Panc1 (cell line): Measurements from ENCODE around the gene MAP3K3.

ENCODE experiments used
- POLR2AphosphoS5 ChIP-seq: IDR thresholded peaks from 2 replicates; pipeline ENCODE4 v1.6.1; 2012; ENCODE audit warnings: mild to moderate bottlenecking, low read depth, low read length, moderate library complexity
- SIN3A ChIP-seq: IDR thresholded peaks from 2 replicates; pipeline ENCODE4 v1.6.1; 2012; ENCODE audit warnings: low read depth, mild to moderate bottlenecking, low read length, moderate library complexity, borderline replicate concordance; ENCODE audit not compliant: insufficient read depth
- TCF7L2 ChIP-seq: IDR thresholded peaks from 2 replicates; pipeline ENCODE4 v1.6.1; 2011; ENCODE audit warnings: mild to moderate bottlenecking, low read depth, low read length, inconsistent platforms
- TF ChIP-seq, protein P1 (sequence below): fragments of 450-650 bp; IDR thresholded peaks from 2 replicates; pipeline ENCODE4 v1.5.1; 2017; ENCODE audit warnings: mild to moderate bottlenecking
- TF ChIP-seq, protein P2 (sequence below), 2 experiments: IDR thresholded peaks; 2 replicates each; pipeline ENCODE4 v1.6.1; 2011 to 2012; ENCODE audit warnings: low read depth in 2 of 2, control low read depth in 1 of 2, low read length in 1 of 2, mild to moderate bottlenecking in 1 of 2, moderate library complexity in 1 of 2; ENCODE audit not compliant: insufficient read depth in 1 of 2

DNA sequence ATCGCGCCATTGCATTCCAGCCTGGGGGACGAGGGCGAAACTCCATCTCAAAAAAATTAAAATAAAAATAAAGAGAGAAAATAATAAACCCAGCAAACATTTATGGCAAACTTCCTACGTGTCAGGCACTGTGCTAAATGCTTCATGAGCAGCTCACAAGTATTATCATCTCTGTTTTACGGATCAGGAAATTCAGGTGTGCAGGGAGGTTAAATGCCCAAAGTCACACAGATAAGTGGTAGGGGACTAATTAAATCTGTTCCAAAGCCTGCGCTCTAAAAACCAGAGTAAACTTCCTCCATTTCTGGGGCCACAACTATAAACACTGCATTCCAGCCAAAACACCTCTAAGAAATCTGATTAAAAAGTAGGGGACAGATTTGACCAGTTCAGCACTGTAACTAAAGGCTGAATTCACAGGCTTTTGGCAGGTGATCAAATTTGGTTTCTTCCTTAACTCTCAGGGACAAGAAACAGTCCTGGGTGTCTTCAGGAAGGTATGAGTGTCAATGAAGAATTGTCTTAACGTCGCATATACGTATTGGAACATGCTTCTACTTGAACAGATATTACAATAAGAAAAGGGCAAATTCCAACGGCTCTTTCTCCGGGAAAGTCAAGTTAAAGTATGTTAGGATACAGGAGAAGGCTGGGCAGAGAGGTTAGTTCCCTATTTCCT, 118.4 kb downstream of the MAP3K3 start:
- TF ChIP-seq SIN3A, result no peak
- TF ChIP-seq, protein P1, sequence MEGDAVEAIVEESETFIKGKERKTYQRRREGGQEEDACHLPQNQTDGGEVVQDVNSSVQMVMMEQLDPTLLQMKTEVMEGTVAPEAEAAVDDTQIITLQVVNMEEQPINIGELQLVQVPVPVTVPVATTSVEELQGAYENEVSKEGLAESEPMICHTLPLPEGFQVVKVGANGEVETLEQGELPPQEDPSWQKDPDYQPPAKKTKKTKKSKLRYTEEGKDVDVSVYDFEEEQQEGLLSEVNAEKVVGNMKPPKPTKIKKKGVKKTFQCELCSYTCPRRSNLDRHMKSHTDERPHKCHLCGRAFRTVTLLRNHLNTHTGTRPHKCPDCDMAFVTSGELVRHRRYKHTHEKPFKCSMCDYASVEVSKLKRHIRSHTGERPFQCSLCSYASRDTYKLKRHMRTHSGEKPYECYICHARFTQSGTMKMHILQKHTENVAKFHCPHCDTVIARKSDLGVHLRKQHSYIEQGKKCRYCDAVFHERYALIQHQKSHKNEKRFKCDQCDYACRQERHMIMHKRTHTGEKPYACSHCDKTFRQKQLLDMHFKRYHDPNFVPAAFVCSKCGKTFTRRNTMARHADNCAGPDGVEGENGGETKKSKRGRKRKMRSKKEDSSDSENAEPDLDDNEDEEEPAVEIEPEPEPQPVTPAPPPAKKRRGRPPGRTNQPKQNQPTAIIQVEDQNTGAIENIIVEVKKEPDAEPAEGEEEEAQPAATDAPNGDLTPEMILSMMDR, result no peak
- no peak for TF ChIP-seq POLR2AphosphoS5
- TF ChIP-seq TCF7L2, result no peak
- TF ChIP-seq, protein P2, sequence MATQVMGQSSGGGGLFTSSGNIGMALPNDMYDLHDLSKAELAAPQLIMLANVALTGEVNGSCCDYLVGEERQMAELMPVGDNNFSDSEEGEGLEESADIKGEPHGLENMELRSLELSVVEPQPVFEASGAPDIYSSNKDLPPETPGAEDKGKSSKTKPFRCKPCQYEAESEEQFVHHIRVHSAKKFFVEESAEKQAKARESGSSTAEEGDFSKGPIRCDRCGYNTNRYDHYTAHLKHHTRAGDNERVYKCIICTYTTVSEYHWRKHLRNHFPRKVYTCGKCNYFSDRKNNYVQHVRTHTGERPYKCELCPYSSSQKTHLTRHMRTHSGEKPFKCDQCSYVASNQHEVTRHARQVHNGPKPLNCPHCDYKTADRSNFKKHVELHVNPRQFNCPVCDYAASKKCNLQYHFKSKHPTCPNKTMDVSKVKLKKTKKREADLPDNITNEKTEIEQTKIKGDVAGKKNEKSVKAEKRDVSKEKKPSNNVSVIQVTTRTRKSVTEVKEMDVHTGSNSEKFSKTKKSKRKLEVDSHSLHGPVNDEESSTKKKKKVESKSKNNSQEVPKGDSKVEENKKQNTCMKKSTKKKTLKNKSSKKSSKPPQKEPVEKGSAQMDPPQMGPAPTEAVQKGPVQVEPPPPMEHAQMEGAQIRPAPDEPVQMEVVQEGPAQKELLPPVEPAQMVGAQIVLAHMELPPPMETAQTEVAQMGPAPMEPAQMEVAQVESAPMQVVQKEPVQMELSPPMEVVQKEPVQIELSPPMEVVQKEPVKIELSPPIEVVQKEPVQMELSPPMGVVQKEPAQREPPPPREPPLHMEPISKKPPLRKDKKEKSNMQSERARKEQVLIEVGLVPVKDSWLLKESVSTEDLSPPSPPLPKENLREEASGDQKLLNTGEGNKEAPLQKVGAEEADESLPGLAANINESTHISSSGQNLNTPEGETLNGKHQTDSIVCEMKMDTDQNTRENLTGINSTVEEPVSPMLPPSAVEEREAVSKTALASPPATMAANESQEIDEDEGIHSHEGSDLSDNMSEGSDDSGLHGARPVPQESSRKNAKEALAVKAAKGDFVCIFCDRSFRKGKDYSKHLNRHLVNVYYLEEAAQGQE (IDR thresholded peaks at IDR 0.05; ENCODE audit: insufficient read depth in 1 of 2, low read depth in 2 of 2, low read length in 1 of 2), result no peak
